T-helper 2 cell treated with Interferon-gamma antibody and Interleukin-4, amounts not matched to agents 100 ng/mL and 5 ng/mL, for 36 hours (primary cell): ENCODE results near the gene CRHR2. TPM values are rescaled to one million over a fixed set of nuclear protein-coding genes. Genes with fewer than 3 reads are reported as not detected.

ENCODE experiments used
- intact Hi-C: fragments of 100-400 bp; cut with micrococcal nuclease; formaldehyde crosslinking; loops from one replicate; pipeline ENCODE4 v1.15.1; 2023
- total RNA-seq: library from RNA; stranded (reverse); gene quantifications from 2 replicates; pipeline ENCODE4 v1.2.3, GENCODE V29; 2022

Gene CRHR2
- total RNA-seq, 1 donor from 2014 or later, result not detected

- intact Hi-C loops, result no loop called here
Observed at GRCh38 chr7:30707391-30708357, 25.4 kb upstream of the CRHR2 start.

GRCh38 chr7:30706908-30707307, 24.7 kb upstream of the CRHR2 start:
- intact Hi-C loops, result no loop called here

GRCh38 chr7:30706316-30706715, 24.1 kb upstream of the CRHR2 start:
- intact Hi-C loops, result no loop called here

GRCh38 chr7:30705596-30705995, 23.3 kb upstream of the CRHR2 start:
- intact Hi-C loops, result no loop called here

GRCh38 chr7:30705008-30705407, 22.8 kb upstream of the CRHR2 start:
- intact Hi-C loops, result no loop called here

- intact Hi-C loops, result no loop called here
Observed at GRCh38 chr7:30703756-30704155, 21.5 kb upstream of the CRHR2 start.

- intact Hi-C loops, result loop anchor here (1.0 kb wide), 1 partner anchor 38 kb away; no protein-coding TSS in a partner anchor
Observed at GRCh38 chr7:30702200-30702599, 19.9 kb upstream of the CRHR2 start.

- intact Hi-C loops, result no loop called here
Observed at GRCh38 chr7:30700941-30701340, 18.7 kb upstream of the CRHR2 start.

- intact Hi-C loops, result no loop called here
Observed at GRCh38 chr7:30699706-30700495, 17.6 kb upstream of the CRHR2 start.

GRCh38 chr7:30698481-30698880, 16.2 kb upstream of the CRHR2 start:
- intact Hi-C loops, result no loop called here

- intact Hi-C loops, result no loop called here
Observed at GRCh38 chr7:30697719-30698460, 15.6 kb upstream of the CRHR2 start.

- intact Hi-C loops, result no loop called here
Observed at GRCh38 chr7:30694774-30695721, 12.8 kb upstream of the CRHR2 start.

GRCh38 chr7:30694218-30694745, 12.0 kb upstream of the CRHR2 start:
- intact Hi-C loops, result no loop called here

GRCh38 chr7:30692882-30693281, 10.6 kb upstream of the CRHR2 start:
- intact Hi-C loops, result no loop called here

GRCh38 chr7:30692438-30692837, 10.2 kb upstream of the CRHR2 start:
- intact Hi-C loops, result no loop called here

- intact Hi-C loops, result no loop called here
Observed at GRCh38 chr7:30690011-30690410, 7.8 kb upstream of the CRHR2 start.

- intact Hi-C loops, result loop anchor here (10.0 kb wide), 1 partner anchor 56 kb away; no protein-coding TSS in a partner anchor
Observed at GRCh38 chr7:30688718-30689221, 6.5 kb upstream of the CRHR2 start.

- intact Hi-C loops, result loop anchor here (10.0 kb wide), 1 partner anchor 57 kb away; no protein-coding TSS in a partner anchor
Observed at GRCh38 chr7:30687604-30688003, 5.3 kb upstream of the CRHR2 start.

GRCh38 chr7:30684351-30684750, 2.1 kb upstream of the CRHR2 start:
- intact Hi-C loops, result loop anchor here (10.0 kb wide), 1 partner anchor 60 kb away; no protein-coding TSS in a partner anchor

GRCh38 chr7:30683816-30684215, 1.6 kb upstream of the CRHR2 start:
- intact Hi-C loops, result loop anchor here (10.0 kb wide), 1 partner anchor 61 kb away; no protein-coding TSS in a partner anchor
